Endometrial microvascular endothelial cells (primary cell): ENCODE results near the gene CLEC12A. TPM values are rescaled to one million over a fixed set of nuclear protein-coding genes. Genes with fewer than 3 reads are reported as not detected.

Experiments
- in situ Hi-C: cut with HindIII; loops from 2 replicates; pipeline ENCODE4 v1.10.0; 2017; ENCODE audit warnings: low sequenced_read_pairs, low pct_unique_long_range_greater_than_20kb; ENCODE audit errors: inconsistent ontology term
- total RNA-seq: library from RNA; depleted of rRNA; stranded (reverse); fragments of >200 nt; gene quantifications from one replicate; pipeline ENCODE4 v1.2.3, GENCODE V29; 2015; ENCODE audit errors: inconsistent ontology term

CLEC12A gene
- total RNA-seq, 1 donor from 2014 or later = not detected

- in situ Hi-C loops = no loop called here
These were observed 56.1 kb downstream of the CLEC12A start for GRCh38 chr12:10027311-10027710.

GRCh38 chr12:10027721-10028120 lies 56.5 kb downstream of the CLEC12A start:
- in situ Hi-C loops = no loop called here

DNA sequence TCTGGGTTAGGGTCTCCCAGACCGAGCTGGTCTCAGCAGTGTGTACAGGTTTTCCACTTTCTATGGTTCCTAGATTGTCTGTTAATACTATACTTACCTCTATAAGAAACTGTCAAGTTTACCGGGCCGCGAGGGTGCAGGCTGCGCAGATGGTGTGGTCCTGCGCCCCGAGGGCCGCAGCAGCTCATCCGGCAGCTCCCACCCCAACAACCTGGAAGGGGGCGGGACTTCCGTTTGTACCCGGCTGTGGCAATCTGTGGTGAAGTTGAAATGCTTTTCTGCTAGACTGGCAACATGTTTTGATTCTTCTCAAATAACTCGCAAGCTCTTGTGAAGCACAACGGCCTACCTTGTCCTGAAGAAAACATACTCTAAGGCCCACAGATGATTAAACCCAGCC lies 59.2 kb downstream of the CLEC12A start, which contains the start of gene CLEC9A:
TSS of gene CLEC9A (plus strand) at position 237 of the 400 bp plus-strand sequence. CDS start 22,006 bp downstream, outside the sequence.
- in situ Hi-C loops = no loop called here

DNA sequence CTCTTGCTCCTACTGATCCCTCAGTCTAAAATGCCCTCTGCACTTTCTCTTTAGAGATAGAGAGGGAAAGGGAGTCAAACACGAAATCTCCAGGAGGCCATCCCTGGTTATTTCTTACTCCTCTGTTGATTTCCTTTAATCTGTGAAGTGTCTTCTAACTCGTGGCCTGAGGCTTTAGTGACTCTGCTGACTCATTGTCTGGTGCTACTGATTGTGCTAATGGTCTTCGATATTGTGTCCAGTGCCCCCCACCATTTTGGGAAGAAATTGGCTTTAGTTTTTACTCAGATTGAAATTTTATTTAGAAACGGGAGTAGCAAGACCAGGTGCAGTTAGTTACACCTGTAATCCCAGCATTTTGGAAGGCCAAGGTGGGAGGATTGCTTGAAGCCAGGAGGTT lies 60.1 kb downstream of the CLEC12A start:
- in situ Hi-C loops = no loop called here

- in situ Hi-C loops = no loop called here
These were observed 60.6 kb downstream of the CLEC12A start for GRCh38 chr12:10031771-10032175.

DNA sequence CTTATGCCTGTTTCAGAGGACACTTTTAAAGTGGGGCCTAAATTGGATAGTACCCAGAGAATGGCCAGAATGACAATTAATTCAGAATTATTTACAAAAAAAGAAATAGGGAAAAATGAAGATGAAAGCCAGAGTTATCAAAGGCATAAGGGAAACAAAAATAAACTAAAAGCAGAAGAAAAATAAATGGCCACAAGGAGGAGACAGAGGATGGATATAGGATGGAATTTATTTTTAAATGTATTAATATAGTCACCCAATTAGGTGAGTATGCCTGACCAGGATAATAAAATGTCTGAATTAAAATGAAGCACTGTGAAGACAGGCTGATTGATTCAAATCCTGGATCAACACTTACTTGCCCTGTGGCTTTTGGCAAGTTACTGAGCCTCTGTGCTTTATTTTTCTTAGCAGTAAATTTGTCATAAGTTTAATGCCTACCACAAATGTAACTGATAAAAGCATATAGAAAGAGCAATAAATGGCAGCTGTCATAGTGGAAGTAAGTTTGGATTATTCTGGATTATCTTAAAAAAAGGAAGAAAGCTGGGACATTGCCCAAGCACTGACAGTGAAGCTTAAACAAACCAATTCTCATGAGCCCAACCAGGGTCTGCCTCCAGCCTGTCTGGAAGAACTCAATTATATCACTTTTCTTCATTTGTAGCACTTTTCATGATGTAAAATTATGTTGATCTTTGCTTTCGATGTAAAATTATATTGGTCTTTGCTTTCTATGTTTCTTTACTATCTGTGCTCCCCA lies 62.8 kb downstream of the CLEC12A start:
- in situ Hi-C loops = no loop called here

Other genes starting within 250 kb of the CLEC12A start
- not detected for gene CLECL1, start 238.3 kb upstream of the CLEC12A start, total RNA-seq
- gene CD69, start 210.5 kb upstream of the CLEC12A start, total RNA-seq = 23.8 TPM
- 2.1 TPM for gene KLRF1, start 143.9 kb upstream of the CLEC12A start, total RNA-seq
- gene CLEC2B, start 102.1 kb upstream of the CLEC12A start, total RNA-seq = 30.8 TPM
- not detected for gene KLRF2, start 89.9 kb upstream of the CLEC12A start, total RNA-seq
- not detected for gene CLEC2A, start 39.0 kb upstream of the CLEC12A start, total RNA-seq
- not detected for gene CLEC1B, start 27.7 kb downstream of the CLEC12A start, total RNA-seq
- 0.09 TPM for gene CLEC12B, start 39.2 kb downstream of the CLEC12A start, total RNA-seq
- gene CLEC9A, start 59.3 kb downstream of the CLEC12A start, total RNA-seq = not detected
- 54.4 TPM for gene CLEC1A, start 127.6 kb downstream of the CLEC12A start, total RNA-seq
- gene CLEC7A, start 158.8 kb downstream of the CLEC12A start, total RNA-seq = 0.84 TPM
- 1.5 TPM for gene OLR1, start 200.7 kb downstream of the CLEC12A start, total RNA-seq
- gene TMEM52B, start 207.6 kb downstream of the CLEC12A start, total RNA-seq = not detected
- 30.0 TPM for gene GABARAPL1, start 241.5 kb downstream of the CLEC12A start, total RNA-seq